Endometrium (tissue), 2 donors: ENCODE measurements around the gene RAD52.
A peak's percentile ranks its signal among the peaks of the same experiment; 100 is the strongest.

Experiments used
- FAIRE-seq: peaks from 2 replicates; lab custom pipeline; 2012; peaks lifted over from hg19 to GRCh38; lab: Jason Lieb, UNC
- donor health status: control.
- donor health status: control.

Gene RAD52

GRCh38 chr12:868722-869121, 80.8 kb downstream of the RAD52 start:
- FAIRE-seq: no peak

GRCh38 chr12:867905-868304, 81.6 kb downstream of the RAD52 start:
- no peak for FAIRE-seq

- no peak for FAIRE-seq
Measured at GRCh38 chr12:865614-866013, 83.9 kb downstream of the RAD52 start.

DNA sequence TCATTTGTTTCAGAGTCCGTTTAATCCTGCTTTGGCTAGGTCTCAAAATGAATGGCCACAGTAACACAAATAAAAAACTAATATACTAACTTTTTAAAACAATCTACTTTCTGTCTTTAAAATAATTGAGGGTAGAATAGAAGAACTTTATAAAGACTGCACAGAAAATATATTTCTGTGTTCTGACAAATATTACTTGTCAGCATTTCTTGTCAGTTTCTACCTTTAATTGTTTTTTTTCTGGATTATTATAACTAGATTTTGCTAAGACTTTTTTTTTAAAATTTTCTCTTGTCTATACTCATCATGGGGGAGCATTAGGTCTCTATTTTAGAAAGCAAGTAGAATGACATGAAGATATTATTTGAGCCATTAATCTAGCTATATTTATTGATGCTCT, 86.2 kb downstream of the RAD52 start:
- peak; percentile 45 for FAIRE-seq

- FAIRE-seq: no peak
Measured at GRCh38 chr12:862303-862911, 87.1 kb downstream of the RAD52 start.
